GM21360 (cell line): ENCODE measurements around the gene MAP7.
"Not testable (repeated sequence)": the region's sequence is repeated elsewhere in the genome, so short reads cannot be mapped to it uniquely, and the experiment has no call there.

Experiments
- ATAC-seq: cut with Tn5 transposase; IDR thresholded peaks from one replicate; pipeline ENCODE4 v1.9.1; 2021; ENCODE audit warnings: mild to moderate bottlenecking, moderate library complexity; ENCODE audit not compliant: unreplicated experiment

MAP7 gene

GRCh38 chr6:136474241-136474640 is 76.0 kb downstream of the MAP7 start:
- no peak for ATAC-seq

- ATAC-seq = no peak
Measured at GRCh38 chr6:136471922-136472321, 78.3 kb downstream of the MAP7 start.

GRCh38 chr6:136471372-136471771 is 78.8 kb downstream of the MAP7 start:
- ATAC-seq = no peak

DNA sequence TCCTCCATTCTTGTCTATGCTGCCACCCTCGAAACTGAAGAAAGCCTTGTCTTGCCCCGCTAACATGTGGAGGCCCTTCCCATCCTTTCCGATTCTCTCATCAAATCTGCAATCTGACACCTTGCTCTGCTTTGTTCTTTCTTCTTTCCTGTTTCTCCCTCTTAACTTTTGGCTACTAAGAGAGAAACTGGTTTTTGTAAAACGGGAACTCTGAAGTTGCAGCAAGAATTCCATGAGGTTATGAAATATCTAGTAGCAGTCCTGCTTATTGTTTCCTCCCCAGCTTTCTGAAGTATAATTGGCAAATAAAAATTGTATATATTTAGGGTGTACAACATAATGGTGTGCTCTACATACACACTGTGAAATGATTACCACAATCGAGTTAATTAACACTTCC is 80.2 kb downstream of the MAP7 start:
- ATAC-seq = no peak

DNA sequence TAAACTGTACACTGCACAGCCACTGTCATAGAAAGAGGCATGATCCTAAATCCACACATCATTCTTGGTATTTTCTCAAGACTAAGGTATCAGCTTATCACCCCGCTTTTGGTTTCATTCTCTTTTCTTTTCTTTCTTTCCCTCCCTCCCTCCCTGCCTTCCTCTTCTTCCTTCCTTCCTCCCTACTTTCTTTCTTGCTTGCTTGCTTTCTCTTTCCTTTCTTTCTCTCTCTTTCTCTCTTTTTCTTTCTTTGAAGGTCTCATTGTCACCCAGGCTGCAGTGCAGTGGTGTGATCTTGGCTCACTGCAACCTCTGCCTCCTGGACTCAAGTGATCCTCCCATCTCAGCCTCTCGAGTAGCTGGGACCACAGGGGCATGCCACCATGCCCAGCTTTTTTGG is 81.1 kb downstream of the MAP7 start:
- ATAC-seq = no peak

DNA sequence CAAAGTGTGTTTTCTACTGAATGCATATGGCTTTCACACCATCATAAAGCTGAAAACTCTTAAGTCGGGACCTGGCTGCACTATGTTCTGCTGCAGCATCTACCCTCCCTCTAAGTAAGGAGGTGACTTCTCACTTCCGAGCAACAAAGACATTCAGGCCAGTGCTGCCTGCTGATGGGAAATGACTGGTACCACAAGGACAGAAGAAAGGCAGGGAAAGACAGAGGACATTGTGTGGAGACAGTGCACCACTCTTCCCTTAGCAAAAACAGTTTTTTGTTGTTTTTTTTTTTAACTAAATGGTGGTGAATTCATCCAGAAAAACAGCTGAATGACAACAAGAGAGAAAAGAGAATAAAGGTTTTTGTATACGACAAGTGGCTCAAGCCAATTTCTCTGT is 81.5 kb downstream of the MAP7 start:
- no peak for ATAC-seq

- no peak for ATAC-seq
Measured at GRCh38 chr6:136467186-136467585, 83.0 kb downstream of the MAP7 start.

GRCh38 chr6:136466777-136467176 is 83.4 kb downstream of the MAP7 start:
- ATAC-seq = no peak

DNA sequence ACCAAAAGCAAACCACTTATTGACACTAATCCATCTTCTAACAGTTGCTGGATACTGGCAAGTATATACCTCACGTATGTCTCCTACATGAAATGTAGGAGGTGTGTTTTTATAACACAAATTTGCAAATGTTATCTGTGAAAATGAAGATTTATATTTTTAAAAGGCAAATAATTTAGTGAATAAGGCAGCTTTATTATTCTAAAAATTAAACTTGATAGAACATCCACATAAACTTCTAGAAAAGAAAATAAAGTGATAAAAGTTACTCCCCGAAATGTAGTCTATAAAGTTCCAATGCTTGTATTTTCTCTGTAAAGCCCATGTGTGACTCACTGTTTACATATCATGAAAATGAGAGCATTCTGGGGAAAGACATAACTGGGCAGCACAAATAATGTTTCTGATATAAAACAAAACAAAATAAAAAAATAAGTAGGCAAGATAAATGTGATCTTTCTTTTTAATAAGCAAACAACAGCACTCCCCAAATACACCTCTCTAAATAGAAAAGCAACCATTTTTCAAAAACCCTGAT is 84.4 kb downstream of the MAP7 start:
- ATAC-seq = no peak

- no peak for ATAC-seq
Measured at GRCh38 chr6:136464874-136465273, 85.3 kb downstream of the MAP7 start.

DNA sequence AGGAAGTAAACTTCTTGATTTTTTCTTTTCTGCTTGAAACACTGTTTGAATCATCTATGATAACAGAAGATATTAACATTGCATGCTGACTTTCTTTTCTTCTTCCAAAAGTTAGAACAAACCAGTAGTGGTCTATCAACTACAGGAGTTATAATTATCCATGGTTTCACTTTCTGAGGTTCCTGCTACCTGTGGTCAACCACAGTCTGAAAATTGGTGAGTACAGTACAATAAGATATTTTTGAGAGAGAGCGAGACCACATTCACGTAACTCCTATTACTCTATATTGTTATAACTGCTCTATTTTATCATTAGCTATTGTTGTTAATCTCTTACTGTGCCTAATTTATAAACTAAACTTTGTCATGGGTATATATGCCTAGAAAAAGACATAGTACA is 86.1 kb downstream of the MAP7 start:
- no peak for ATAC-seq

- ATAC-seq = no peak
Measured at GRCh38 chr6:136463743-136464142, 86.5 kb downstream of the MAP7 start.

DNA sequence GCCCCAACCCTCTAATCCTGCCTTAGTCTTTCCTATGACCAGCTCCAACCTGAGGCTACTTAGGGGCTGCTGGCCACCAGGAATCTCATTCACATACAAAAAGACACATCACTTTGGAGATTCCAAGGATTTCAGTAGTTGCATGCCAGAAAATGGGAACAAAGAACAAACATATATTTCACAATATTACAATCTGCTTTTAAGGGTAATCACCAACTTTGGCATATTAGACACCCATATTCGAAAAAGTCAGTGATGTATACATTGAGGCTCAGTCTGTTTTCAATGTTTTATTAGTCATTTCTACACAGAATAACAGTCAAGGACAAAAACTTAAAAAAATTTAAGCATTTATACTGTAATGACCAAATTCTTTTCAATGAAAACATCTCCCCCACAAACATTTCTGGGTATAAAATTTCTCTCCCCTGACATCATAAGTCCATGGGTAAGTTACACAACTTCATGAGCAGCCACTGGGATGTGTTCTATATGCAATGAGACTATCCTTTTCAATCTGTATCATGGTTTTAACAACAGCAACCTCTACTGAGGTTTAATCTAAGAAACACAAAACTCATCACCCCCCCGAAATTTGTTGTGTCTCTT is 103.5 kb downstream of the MAP7 start:
- ATAC-seq = no peak

DNA sequence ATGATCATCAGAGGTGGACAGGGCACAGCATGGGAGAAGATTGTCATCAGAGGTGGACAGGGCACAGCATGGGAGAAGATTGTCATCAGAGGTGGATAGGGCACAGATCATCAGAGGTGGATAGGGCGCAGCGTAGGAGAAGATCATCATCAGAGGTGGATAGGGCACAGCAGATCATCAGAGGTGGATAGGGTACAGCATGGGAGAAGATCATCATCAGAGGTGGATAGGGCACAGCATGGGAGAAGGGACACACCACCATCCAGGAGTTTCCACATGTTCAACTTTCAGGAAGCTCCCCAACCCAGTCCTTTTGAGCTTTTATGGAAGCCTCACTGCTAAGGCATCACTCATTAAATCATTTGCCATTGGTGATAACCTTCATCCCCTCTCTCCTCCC is 104.1 kb downstream of the MAP7 start:
- no peak for ATAC-seq

DNA sequence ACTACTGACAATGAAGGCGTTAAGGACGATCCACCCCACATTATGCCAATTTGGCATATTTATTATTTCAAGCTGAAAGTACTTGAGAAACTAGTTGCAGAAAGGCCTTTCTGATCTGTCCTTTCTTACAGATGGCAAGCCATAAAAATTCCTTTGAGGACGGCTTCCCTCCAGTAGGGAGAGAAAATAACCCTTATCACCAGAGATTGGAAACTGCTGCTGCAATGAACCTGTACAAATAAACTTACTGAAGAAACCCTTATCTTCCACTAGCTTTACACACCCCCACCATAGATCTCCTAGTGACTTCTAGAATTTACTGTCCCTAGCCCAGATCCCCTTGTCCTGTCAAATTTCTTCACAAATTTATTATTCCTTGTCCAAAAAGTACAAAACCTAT is 105.2 kb downstream of the MAP7 start:
- ATAC-seq = no peak

DNA sequence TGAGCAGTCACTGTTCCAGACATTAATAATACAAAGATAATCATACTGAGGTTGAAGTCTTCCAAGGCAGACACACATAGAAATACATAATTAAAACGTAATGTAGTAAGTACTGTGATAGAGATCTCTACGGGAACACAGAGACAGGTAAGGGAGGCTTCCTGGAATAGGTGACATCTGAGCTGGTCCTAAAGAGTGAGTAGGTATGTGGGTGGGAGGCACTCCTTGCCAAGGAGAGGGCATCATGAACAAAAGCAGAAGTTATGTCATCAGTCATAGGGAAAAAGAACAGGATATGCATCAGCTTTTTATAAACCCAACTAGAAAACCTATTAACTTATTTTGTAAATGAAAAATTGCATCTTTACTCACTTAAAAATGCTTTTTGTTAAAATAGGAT is 110.0 kb downstream of the MAP7 start:
- no peak for ATAC-seq

- ATAC-seq = no peak
Measured at GRCh38 chr6:136439514-136440190, 110.6 kb downstream of the MAP7 start.

DNA sequence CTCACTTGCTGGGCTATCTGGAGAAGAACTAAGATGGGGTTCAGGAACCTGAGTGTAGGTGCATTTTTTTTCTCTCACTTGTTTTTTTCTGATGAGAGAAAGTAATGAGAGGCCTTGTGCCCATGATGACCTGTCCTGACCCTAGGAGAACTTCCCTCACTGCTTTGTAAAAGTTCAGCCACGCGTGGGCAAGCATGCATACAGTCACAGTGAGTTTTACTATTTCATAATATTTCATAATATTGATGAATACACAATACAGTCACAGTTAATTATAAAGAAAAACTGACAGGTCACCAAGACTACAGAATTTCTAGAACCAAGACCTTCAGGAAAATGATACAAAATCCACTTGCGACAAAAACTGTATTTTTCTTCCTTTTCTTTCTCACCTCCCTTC is 111.8 kb downstream of the MAP7 start:
- no peak for ATAC-seq

DNA sequence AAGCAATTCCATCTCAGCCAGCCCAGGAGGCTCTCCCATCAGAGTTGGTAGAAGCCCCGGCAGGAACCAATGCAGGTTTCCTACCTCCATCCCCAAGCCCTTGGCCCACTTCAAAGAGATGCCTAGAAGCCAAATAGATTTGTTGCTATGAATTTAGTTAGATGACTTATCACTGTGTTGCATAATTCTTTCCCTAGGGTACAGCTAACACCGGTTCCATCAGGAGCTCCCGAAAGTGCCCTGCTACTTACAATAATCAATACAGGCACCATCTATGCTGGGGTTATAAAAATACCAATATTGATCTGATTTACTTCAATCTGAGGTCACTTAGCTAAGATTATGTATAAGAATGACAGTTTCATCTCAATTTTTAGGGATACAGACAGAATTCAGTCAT is 113.0 kb downstream of the MAP7 start:
- no peak for ATAC-seq

DNA sequence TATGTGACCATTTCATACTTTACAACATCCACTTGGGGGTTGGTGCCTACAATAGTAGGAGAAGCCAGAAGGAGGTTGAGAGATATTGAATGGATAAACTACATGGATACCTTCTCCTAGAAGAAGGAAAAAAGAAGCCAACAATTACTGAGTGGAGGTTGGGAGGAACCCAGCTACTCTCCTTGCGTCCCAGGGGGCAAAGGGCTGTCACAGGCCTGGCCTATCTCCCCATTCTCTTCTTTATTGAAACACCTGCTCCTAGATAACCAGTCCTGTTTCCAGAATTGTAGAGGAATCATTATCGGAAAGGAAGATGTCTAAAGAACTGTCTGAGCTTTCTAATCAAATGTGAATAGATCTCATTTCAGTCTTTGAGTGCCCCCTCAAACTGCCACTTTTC is 115.1 kb downstream of the MAP7 start:
- no peak for ATAC-seq

GRCh38 chr6:136431306-136431705 is 118.9 kb downstream of the MAP7 start:
- not testable (repeated sequence) for ATAC-seq

GRCh38 chr6:136429264-136430065 is 120.8 kb downstream of the MAP7 start:
- no peak for ATAC-seq
